Measurements from ENCODE around the gene FMN2. TPM values are rescaled to one million over a fixed set of nuclear protein-coding genes. Genes with fewer than 3 reads are reported as not detected.

Gene FMN2
- total RNA-seq, 1 experiment from 2014 or later = 0.59 TPM

- no peak overlapping the region for H2BK15ac ChIP-seq (ENCODE audit: low read depth, low read length)
- no peak overlapping the region for H2BK5ac ChIP-seq (ENCODE audit: insufficient read length, low read length)
- no peak overlapping the region for H4K91ac ChIP-seq (ENCODE audit: insufficient read length, low read depth, low read length)
- no peak overlapping the region for H3T11ph ChIP-seq (ENCODE audit: low read length)
- no peak overlapping the region for H4K5ac ChIP-seq (ENCODE audit: insufficient read length, low read depth, low read length)
- no peak overlapping the region for H2BK120ac ChIP-seq (ENCODE audit: low read depth, low read length, poor library complexity, severe bottlenecking)
- no peak overlapping the region for H3K4ac ChIP-seq (ENCODE audit: low read depth, low read length)
- no peak overlapping the region for H3K27ac Mint-ChIP-seq
- no peaks in the 10 kb centered on the region for H3K79me2 ChIP-seq (ENCODE audit: insufficient read depth, low read length)
- no peak overlapping the region for H3K23ac ChIP-seq (ENCODE audit: insufficient read length, low read depth, low read length)
- no peak for DNase-seq
- H3K27me3 Mint-ChIP-seq (ENCODE audit: low read depth) = no peaks in the 10 kb centered on the region
- no peak overlapping the region for H3K56ac ChIP-seq (ENCODE audit: insufficient read length, low read depth, low read length)
- H3K23me2 ChIP-seq (ENCODE audit: insufficient read length, low read depth, low read length, poor library complexity, severe bottlenecking) = no peaks in the 10 kb centered on the region
- WGBS (ENCODE audit: extremely low coverage, insufficient read length, low lambda C conversion rate) = no CpG with 5 or more reads among the region's 2 CpGs
- H4K8ac ChIP-seq (replicated peaks; ENCODE audit: insufficient read length, low read depth, low read length) = no peak overlapping the region
- no peaks in the 10 kb centered on the region for H3K4me1 ChIP-seq (ENCODE audit: insufficient read depth, low read length)
- H3K14ac ChIP-seq (ENCODE audit: insufficient read depth, low read length) = no peak overlapping the region
- no peaks in the 10 kb centered on the region for H3K36me3 Mint-ChIP-seq (ENCODE audit: insufficient read depth in 1 of 3, low read depth in 3 of 3)
- no peaks in the 10 kb centered on the region; a peak in 2 of 5 replicates for H3K9me3 Mint-ChIP-seq
- no peaks in the 10 kb centered on the region for H3K9me3 ChIP-seq (ENCODE audit: control insufficient read depth, low read depth, low read length)
- H3K27me3 ChIP-seq (ENCODE audit: insufficient read depth, low read length) = no peaks in the 10 kb centered on the region
- no peak overlapping the region for H3K18ac ChIP-seq (ENCODE audit: insufficient read length, low read depth, low read length)
- H2AK5ac ChIP-seq (ENCODE audit: insufficient read length, low read length) = no peak overlapping the region
- H3K4me1 Mint-ChIP-seq = peaks cover 7% of the 10 kb centered on the region in 2 experiments
- no peaks in the 10 kb centered on the region for H3K79me1 ChIP-seq (ENCODE audit: insufficient read depth, low read depth, low read length, poor library complexity, severe bottlenecking)
- no peak overlapping the region for H2AFZ ChIP-seq (ENCODE audit: low read length)
- H3K4me2 ChIP-seq (ENCODE audit: insufficient read depth, insufficient read length, low read length) = no peak overlapping the region
- no peak for TF ChIP-seq CTCF (conservative IDR thresholded peaks at IDR 0.05)
- no peak overlapping the region for H3K27ac ChIP-seq (ENCODE audit: insufficient read length, low read depth, low read length)
- no peak overlapping the region for H3K9ac ChIP-seq (ENCODE audit: extremely low read depth, insufficient read length, low read length)
- no peak overlapping the region for H2BK20ac ChIP-seq (ENCODE audit: low read depth, low read length, poor library complexity, severe bottlenecking)
- no peak overlapping the region for H2BK12ac ChIP-seq (ENCODE audit: insufficient read length, low read depth, low read length)
- H4K20me1 ChIP-seq (ENCODE audit: control insufficient read depth, insufficient read depth, insufficient read length) = no peaks in the 10 kb centered on the region
- no peak overlapping the region for H3K4me3 Mint-ChIP-seq
Measured at GRCh38 chr1:240343045-240343444, 251.4 kb downstream of the FMN2 start.
